HCT116 (cell line): ENCODE results near the gene BMP8B. TPM values are rescaled to one million over a fixed set of nuclear protein-coding genes. Genes with fewer than 3 reads are reported as not detected.

ENCODE experiments used
- ATAC-seq: fragments of 200-7000 bp; cut with Tn5 transposase; 2 replicates; pipeline ENCODE4 v1.9.1; 2020; ENCODE audit warnings: mild to moderate bottlenecking, moderate library complexity
- BruUV-seq: library from RNA; stranded (reverse); fragments of 400-500 nt; replicated peaks from 2 replicates; lab custom pipeline; 2021; lab: Mats Ljungman, UMichigan
- CTCF ChIA-PET: fragments of 300-600 bp; sonication (Branson Sonifier 250); formaldehyde crosslinking; loops from one replicate; lab custom pipeline; 2021; ENCODE audit warnings: antibody characterized with exemption; lab: Charles Lee
- POLR2A ChIA-PET: fragments of 300-600, 350-600 bp; sonication (Branson Sonifier 250); formaldehyde crosslinking; loops from one replicate; lab custom pipeline; 2021; ENCODE audit warnings: antibody characterized with exemption; lab: Charles Lee
- RAD21 ChIA-PET, 2 experiments: fragments of 300-600 bp; sonication (Branson Sonifier 250); formaldehyde crosslinking; loops; one replicate each; lab custom pipeline; 2023; ENCODE audit warnings: low total read pairs in 2 of 2; ENCODE audit not compliant: uncharacterized antibody in 2 of 2, unreplicated experiment in 2 of 2, low non-redundant PET in 1 of 2; lab: Charles Lee
- DNase-seq: peaks from one replicate; pipeline ENCODE4 v3.0.0-alpha.2; 2010; ENCODE audit warnings: low read depth, low spot score
- H2AFZ ChIP-seq: fragments of 200-600 bp; shearing (Covaris generic), sonication (generic); 2 replicates; pipeline ENCODE4 v1.6.1; 2017; ENCODE audit warnings: low read depth, mixed run types, mixed read lengths, antibody characterized with exemption, low read length; ENCODE audit not compliant: poor library complexity, severe bottlenecking
- H3K27ac ChIP-seq: 2 replicates; pipeline ENCODE4 v1.5.1; 2012; ENCODE audit warnings: low read depth, low read length
- H3K27me3 ChIP-seq: fragments of 200-600 bp; sonication (generic); 2 replicates; pipeline ENCODE4 v1.6.1; 2016; ENCODE audit warnings: mixed run types, low read length, mixed read lengths; ENCODE audit not compliant: insufficient read depth
- H3K36me3 ChIP-seq, 2 experiments: fragments of 200-500 bp in 1 of 2; fragments of 200-600 bp in 1 of 2; sonication (Bioruptor generic) in 1 of 2; sonication (generic) in 1 of 2; 2 replicates each; pipeline versions ENCODE4 v1.5.1 to v1.6.1; 2014 to 2016; ENCODE audit warnings: low read length in 2 of 2, inconsistent platforms in 1 of 2, mixed read lengths in 1 of 2, mixed run types in 1 of 2; ENCODE audit not compliant: insufficient read depth in 2 of 2, control insufficient read depth in 1 of 2
- H3K4me1 ChIP-seq, 2 experiments: fragments of 200-600 bp in 1 of 2; sonication (generic) in 1 of 2; 2 replicates each; pipeline versions ENCODE4 v1.5.1 to v1.6.1; 2012 to 2017; ENCODE audit warnings: low read length in 2 of 2, inconsistent platforms in 1 of 2, mild to moderate bottlenecking in 1 of 2, mixed read lengths in 1 of 2, mixed run types in 1 of 2, moderate library complexity in 1 of 2; ENCODE audit not compliant: insufficient read depth in 2 of 2, control insufficient read depth in 1 of 2
- H3K4me2 ChIP-seq: fragments of 200-600 bp; sonication (generic); 2 replicates; pipeline ENCODE4 v1.6.1; 2017; ENCODE audit warnings: mixed run types, low read length, mixed read lengths
- H3K4me3 ChIP-seq, 2 experiments: fragments of 200-600 bp in 1 of 2; sonication (generic) in 1 of 2; replicated peaks in 1 of 2; 2 replicates each; pipeline ENCODE4 v1.5.1; 2011 to 2016; ENCODE audit warnings: low read length in 2 of 2, control low read depth in 1 of 2, low read depth in 1 of 2, mild to moderate bottlenecking in 1 of 2, mixed read lengths in 1 of 2, mixed run types in 1 of 2
- H3K79me2 ChIP-seq: fragments of 200-600 bp; sonication (generic); 2 replicates; pipeline ENCODE4 v1.6.1; 2017; ENCODE audit warnings: mild to moderate bottlenecking, mixed run types, low read length, moderate library complexity, mixed read lengths; ENCODE audit not compliant: insufficient read depth
- H3K9ac ChIP-seq: fragments of 200-600 bp; sonication (generic); 2 replicates; pipeline ENCODE4 v1.6.1; 2016; ENCODE audit warnings: low read length, mixed read lengths
- H3K9me2 ChIP-seq: fragments of 200-600 bp; sonication (generic), shearing (Covaris generic); 2 replicates; pipeline ENCODE4 v1.6.1; 2017; ENCODE audit warnings: mixed run types, mild to moderate bottlenecking, moderate library complexity; ENCODE audit not compliant: insufficient read depth
- H3K9me3 ChIP-seq, 2 experiments: fragments of 200-500 bp in 1 of 2; fragments of 200-600 bp in 1 of 2; sonication (Bioruptor generic) in 1 of 2; sonication (generic) in 1 of 2; 2 replicates each; pipeline ENCODE4 v1.6.1; 2014 to 2017; ENCODE audit warnings: low read length in 2 of 2, mixed read lengths in 2 of 2, inconsistent platforms in 1 of 2, low read depth in 1 of 2, mild to moderate bottlenecking in 1 of 2, mixed run types in 1 of 2, moderate library complexity in 1 of 2; ENCODE audit not compliant: control insufficient read depth in 1 of 2, insufficient read depth in 1 of 2
- H4K20me1 ChIP-seq: fragments of 200-600 bp; sonication (generic), shearing (Covaris generic); 2 replicates; pipeline ENCODE4 v1.6.1; 2017; ENCODE audit warnings: mixed run types, mild to moderate bottlenecking, moderate library complexity; ENCODE audit not compliant: insufficient read depth
- CBX3 ChIP-seq: IDR thresholded peaks from 2 replicates; pipeline ENCODE4 v1.6.1; 2012; ENCODE audit warnings: low read depth
- EGR1 ChIP-seq: IDR thresholded peaks from 2 replicates; pipeline ENCODE4 v1.6.1; 2012; ENCODE audit warnings: low read depth
- ELF1 ChIP-seq: IDR thresholded peaks from 2 replicates; pipeline ENCODE4 v1.6.1; 2012; ENCODE audit warnings: low read depth, borderline replicate concordance
- EZH2 ChIP-seq: fragments of 200-600 bp; sonication (generic); IDR thresholded peaks from 2 replicates; pipeline ENCODE4 v1.6.1; 2017; ENCODE audit warnings: antibody characterized with exemption, mixed run types
- EZH2phosphoT487 ChIP-seq: fragments of 200-600 bp; IDR thresholded peaks from 2 replicates; pipeline ENCODE4 v1.6.1; 2018; ENCODE audit warnings: antibody characterized with exemption, borderline replicate concordance
- JUND ChIP-seq: IDR thresholded peaks from 2 replicates; pipeline ENCODE4 v1.6.1; 2012
- SIN3A ChIP-seq: IDR thresholded peaks from 2 replicates; pipeline ENCODE4 v1.6.1; 2012; ENCODE audit warnings: low read depth
- YY1 ChIP-seq: IDR thresholded peaks from 2 replicates; pipeline ENCODE4 v1.6.1; 2011; ENCODE audit warnings: low read length, low read depth, moderate library complexity, mild to moderate bottlenecking; ENCODE audit not compliant: insufficient replicate concordance; ENCODE audit errors: extremely low read depth
- intact Hi-C: fragments of 100-400 bp; cut with micrococcal nuclease; formaldehyde crosslinking; loops from 2 replicates; pipeline ENCODE4 v1.10.0; 2022
- total RNA-seq: library from RNA; stranded (reverse); gene quantifications from one replicate; pipeline ENCODE4 v1.2.1, GENCODE V29; 2021; ENCODE audit not compliant: unreplicated experiment
- TF ChIP-seq, protein P1 (sequence below): IDR thresholded peaks from 2 replicates; pipeline ENCODE4 v1.6.1; 2012
- TF ChIP-seq, protein P2 (sequence below): IDR thresholded peaks from 2 replicates; pipeline ENCODE4 v1.6.1; 2012; ENCODE audit warnings: low read depth

BMP8B gene
- total RNA-seq, 1 experiment from 2014 or later, result 9.5 TPM

DNA sequence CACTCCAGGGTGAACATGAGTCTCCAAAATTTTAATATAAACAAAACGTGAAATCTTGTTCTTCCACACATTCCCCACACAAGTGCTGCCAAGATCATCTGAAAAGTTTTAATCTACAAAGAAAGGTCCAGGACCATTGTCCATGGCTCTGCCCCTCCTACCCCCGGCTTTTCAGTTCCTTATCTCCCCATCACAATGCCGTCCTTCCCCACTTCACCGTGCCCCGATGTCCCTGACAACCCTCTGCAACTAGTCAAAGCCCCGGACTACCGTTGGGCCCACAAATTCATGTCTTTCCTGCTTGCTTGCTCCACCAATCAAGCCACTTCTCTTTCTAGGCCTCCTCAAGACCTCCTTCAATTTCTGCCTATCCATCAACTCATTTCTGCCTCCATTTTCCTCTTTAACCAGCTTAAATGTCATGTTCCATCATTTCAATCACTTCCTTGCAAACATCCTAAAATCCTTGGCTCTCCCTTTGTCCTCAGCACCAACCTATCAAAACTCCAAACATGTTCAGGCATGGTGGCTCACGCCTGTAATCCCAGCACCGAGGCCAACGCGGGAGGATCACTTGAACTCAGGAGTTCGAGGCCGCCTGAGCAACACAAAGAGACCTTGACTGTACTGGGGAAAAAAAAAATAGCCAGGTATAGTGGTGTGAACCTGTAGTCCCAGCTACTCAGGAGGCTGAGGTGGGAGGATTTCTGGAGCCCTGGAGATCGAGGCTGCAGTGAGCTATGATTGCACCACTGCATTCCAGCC is 14.0 kb upstream of the BMP8B start:
- RAD21 ChIA-PET, result no interaction called here

More for the DNA sequence above, 14.0 kb upstream of the BMP8B start:
- H3K4me1 ChIP-seq, result peaks cover 9 to 23% of the 10 kb centered on the region in 2 experiments
- no TSS peak for BruUV-seq
- no peaks in the 10 kb centered on the region for H3K9me3 ChIP-seq
- H3K36me3 ChIP-seq, result no peaks in the 10 kb centered on the region
- H2AFZ ChIP-seq, result no peak overlapping the region
- H3K9ac ChIP-seq, result no peak overlapping the region
- no peaks in the 10 kb centered on the region for H3K27me3 ChIP-seq
- no peaks in the 10 kb centered on the region for H4K20me1 ChIP-seq
- ATAC-seq (no peak), DNase-seq (no peak)
- CTCF ChIA-PET, result no interaction called here
- no peaks in the 10 kb centered on the region for H3K79me2 ChIP-seq
- intact Hi-C loops, result no loop called here
- H3K9me2 ChIP-seq, result no peaks in the 10 kb centered on the region
- TF ChIP-seq SIN3A (no peak), ELF1 (no peak), EGR1 (no peak), EZH2 (no peak), YY1 (no peak), JUND (no peak), EZH2phosphoT487 (no peak), CBX3 (no peak)
- TF ChIP-seq, protein P1, sequence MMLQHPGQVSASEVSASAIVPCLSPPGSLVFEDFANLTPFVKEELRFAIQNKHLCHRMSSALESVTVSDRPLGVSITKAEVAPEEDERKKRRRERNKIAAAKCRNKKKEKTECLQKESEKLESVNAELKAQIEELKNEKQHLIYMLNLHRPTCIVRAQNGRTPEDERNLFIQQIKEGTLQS, result no peak
- TF ChIP-seq, protein P2, sequence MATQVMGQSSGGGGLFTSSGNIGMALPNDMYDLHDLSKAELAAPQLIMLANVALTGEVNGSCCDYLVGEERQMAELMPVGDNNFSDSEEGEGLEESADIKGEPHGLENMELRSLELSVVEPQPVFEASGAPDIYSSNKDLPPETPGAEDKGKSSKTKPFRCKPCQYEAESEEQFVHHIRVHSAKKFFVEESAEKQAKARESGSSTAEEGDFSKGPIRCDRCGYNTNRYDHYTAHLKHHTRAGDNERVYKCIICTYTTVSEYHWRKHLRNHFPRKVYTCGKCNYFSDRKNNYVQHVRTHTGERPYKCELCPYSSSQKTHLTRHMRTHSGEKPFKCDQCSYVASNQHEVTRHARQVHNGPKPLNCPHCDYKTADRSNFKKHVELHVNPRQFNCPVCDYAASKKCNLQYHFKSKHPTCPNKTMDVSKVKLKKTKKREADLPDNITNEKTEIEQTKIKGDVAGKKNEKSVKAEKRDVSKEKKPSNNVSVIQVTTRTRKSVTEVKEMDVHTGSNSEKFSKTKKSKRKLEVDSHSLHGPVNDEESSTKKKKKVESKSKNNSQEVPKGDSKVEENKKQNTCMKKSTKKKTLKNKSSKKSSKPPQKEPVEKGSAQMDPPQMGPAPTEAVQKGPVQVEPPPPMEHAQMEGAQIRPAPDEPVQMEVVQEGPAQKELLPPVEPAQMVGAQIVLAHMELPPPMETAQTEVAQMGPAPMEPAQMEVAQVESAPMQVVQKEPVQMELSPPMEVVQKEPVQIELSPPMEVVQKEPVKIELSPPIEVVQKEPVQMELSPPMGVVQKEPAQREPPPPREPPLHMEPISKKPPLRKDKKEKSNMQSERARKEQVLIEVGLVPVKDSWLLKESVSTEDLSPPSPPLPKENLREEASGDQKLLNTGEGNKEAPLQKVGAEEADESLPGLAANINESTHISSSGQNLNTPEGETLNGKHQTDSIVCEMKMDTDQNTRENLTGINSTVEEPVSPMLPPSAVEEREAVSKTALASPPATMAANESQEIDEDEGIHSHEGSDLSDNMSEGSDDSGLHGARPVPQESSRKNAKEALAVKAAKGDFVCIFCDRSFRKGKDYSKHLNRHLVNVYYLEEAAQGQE, result no peak
- TF ChIP-seq, all 23 proteins: peak for 0
- no peak overlapping the region for H3K4me2 ChIP-seq
- no peak overlapping the region for H3K4me3 ChIP-seq
- H3K27ac ChIP-seq, result no peak overlapping the region
- POLR2A ChIA-PET, result no interaction called here
